Measurements from ENCODE around the gene AGT.

DNA sequence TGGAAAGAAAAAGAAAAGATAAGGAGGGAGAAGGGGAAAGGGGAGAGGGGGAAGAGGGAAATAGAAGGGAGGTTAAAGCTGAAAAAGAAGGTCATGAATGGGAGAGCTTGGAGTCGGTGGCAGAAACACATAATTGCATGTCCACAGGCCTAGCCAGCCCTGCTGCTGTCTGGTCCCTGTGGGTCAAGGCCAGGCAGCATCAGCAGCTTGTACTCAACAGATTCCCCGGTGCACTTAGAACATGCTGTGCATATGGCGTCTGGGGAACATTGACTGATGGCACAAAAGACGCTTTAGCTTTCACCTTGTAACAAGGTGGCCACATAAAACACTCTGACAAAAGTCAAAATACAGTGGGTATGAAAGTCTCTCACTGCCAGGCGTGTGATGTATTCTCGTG, 45.7 kb downstream of the AGT start:
- TF ChIP-seq, protein P1, sequence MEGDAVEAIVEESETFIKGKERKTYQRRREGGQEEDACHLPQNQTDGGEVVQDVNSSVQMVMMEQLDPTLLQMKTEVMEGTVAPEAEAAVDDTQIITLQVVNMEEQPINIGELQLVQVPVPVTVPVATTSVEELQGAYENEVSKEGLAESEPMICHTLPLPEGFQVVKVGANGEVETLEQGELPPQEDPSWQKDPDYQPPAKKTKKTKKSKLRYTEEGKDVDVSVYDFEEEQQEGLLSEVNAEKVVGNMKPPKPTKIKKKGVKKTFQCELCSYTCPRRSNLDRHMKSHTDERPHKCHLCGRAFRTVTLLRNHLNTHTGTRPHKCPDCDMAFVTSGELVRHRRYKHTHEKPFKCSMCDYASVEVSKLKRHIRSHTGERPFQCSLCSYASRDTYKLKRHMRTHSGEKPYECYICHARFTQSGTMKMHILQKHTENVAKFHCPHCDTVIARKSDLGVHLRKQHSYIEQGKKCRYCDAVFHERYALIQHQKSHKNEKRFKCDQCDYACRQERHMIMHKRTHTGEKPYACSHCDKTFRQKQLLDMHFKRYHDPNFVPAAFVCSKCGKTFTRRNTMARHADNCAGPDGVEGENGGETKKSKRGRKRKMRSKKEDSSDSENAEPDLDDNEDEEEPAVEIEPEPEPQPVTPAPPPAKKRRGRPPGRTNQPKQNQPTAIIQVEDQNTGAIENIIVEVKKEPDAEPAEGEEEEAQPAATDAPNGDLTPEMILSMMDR (IDR thresholded peaks at IDR 0.05; ENCODE audit: insufficient read depth, low read length): no peak
- TF ChIP-seq POLR2AphosphoS5 (IDR thresholded peaks at IDR 0.05; ENCODE audit: low read depth): no peak

Data from HL-60 (cell line).